Karpas-422 (cell line): Measurements from ENCODE around the gene C1RL. TPM values are rescaled to one million over a fixed set of nuclear protein-coding genes. Genes with fewer than 3 reads are reported as not detected.
"Not testable (repeated sequence)": the region's sequence is repeated elsewhere in the genome, so short reads cannot be mapped to it uniquely, and the experiment has no call there.

Experiments used
- DNase-seq: peaks from one replicate; pipeline ENCODE4 v3.0.0-alpha.2; 2015
- H2AFZ ChIP-seq: fragments of 200-600 bp; sonication (generic); 2 replicates; pipeline ENCODE4 v1.6.1; 2014; ENCODE audit warnings: antibody characterized with exemption, low read length, mixed read lengths
- H3K27ac ChIP-seq: fragments of 200-600 bp; sonication (generic); 2 replicates; pipeline ENCODE4 v1.5.1; 2014; ENCODE audit warnings: mild to moderate bottlenecking, low read length, moderate library complexity
- H3K27me3 ChIP-seq: fragments of 200-600 bp; sonication (generic); 2 replicates; pipeline ENCODE4 v1.6.1; 2014; ENCODE audit warnings: low read length, mixed read lengths
- H3K36me3 ChIP-seq: fragments of 200-600 bp; sonication (generic); 2 replicates; pipeline ENCODE4 v1.6.1; 2014; ENCODE audit warnings: low read length, mixed read lengths; ENCODE audit not compliant: insufficient read depth
- H3K4me1 ChIP-seq: fragments of 200-600 bp; sonication (generic); 2 replicates; pipeline ENCODE4 v1.6.1; 2014; ENCODE audit warnings: mild to moderate bottlenecking, low read length, mixed read lengths
- H3K4me2 ChIP-seq: fragments of 200-600 bp; sonication (generic); 2 replicates; pipeline ENCODE4 v1.6.1; 2014; ENCODE audit warnings: low read length, low read depth, mild to moderate bottlenecking; ENCODE audit not compliant: poor library complexity, severe bottlenecking
- H3K4me3 ChIP-seq: fragments of 200-600 bp; sonication (generic); 2 replicates; pipeline ENCODE4 v1.5.1; 2014; ENCODE audit warnings: mild to moderate bottlenecking, antibody characterized with exemption, low read length, mixed read lengths
- H3K79me2 ChIP-seq: fragments of 200-600 bp; sonication (generic); 2 replicates; pipeline ENCODE4 v1.6.1; 2014; ENCODE audit warnings: mild to moderate bottlenecking, low read length, mixed read lengths
- H3K9ac ChIP-seq: fragments of 200-600 bp; sonication (generic); 2 replicates; pipeline ENCODE4 v1.6.0; 2014; ENCODE audit warnings: low read length
- H3K9me2 ChIP-seq: fragments of 200-600 bp; sonication (generic), shearing (Covaris generic); replicated peaks from 2 replicates; pipeline ENCODE4 v1.6.0; 2014; ENCODE audit warnings: mild to moderate bottlenecking, low read length, moderate library complexity; ENCODE audit not compliant: insufficient read depth
- H3K9me3 ChIP-seq: fragments of 300-700, 200-600 bp; sonication (generic); 2 replicates; pipeline ENCODE4 v1.6.1; 2014; ENCODE audit warnings: low read length, mixed read lengths
- H4K20me1 ChIP-seq: fragments of 200-600 bp; sonication (generic); 2 replicates; pipeline ENCODE4 v1.6.1; 2014; ENCODE audit warnings: mild to moderate bottlenecking, antibody characterized with exemption, low read length, low read depth; ENCODE audit not compliant: insufficient read depth
- total RNA-seq: library from RNA; depleted of rRNA; stranded (reverse); fragments of >200 nt; shearing (Covaris generic); gene quantifications from 2 replicates; pipeline ENCODE4 v1.2.3, GENCODE V29; 2014; ENCODE audit warnings: low replicate concordance

Gene C1RL
- total RNA-seq, 1 experiment from 2014 or later, result 81.5 TPM

DNA sequence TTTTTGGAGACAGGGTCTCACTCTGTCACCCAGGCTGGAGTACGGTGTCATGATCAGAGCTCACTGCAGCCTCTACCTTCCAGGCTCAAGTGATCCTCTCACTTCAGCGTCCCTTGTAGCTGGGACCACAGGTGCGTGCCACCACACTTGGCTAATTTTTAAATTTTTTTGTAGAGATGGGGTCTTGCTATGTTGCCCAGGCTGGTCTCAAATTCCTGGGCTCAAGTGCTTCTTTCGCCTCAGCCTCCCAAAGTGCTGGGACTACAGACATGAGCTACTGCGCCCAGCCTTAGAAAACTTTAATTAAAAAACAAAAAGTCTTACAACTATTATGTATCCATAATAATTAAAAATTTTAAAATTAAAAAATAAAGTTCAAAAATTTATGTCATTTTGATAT is 1.8 kb downstream of the C1RL start:
- not testable (repeated sequence) for H3K9me2 ChIP-seq, H4K20me1 ChIP-seq, DNase-seq, H3K27me3 ChIP-seq, H3K9ac ChIP-seq, H3K9me3 ChIP-seq, H2AFZ ChIP-seq
- Histone ChIP-seq H3K36me3 (peaks cover 13% of the 10 kb centered on the region; the same call in 1 of the 2 replicates), H3K4me3 (peak overlapping the region; percentile 84; the same call in 1 of the 2 replicates), H3K79me2 (peaks cover 39% of the 10 kb centered on the region), H3K27ac (peak overlapping the region; percentile 94), H3K4me1 (peaks cover 62% of the 10 kb centered on the region), H3K4me2 (peak overlapping the region; percentile 84)

DNA sequence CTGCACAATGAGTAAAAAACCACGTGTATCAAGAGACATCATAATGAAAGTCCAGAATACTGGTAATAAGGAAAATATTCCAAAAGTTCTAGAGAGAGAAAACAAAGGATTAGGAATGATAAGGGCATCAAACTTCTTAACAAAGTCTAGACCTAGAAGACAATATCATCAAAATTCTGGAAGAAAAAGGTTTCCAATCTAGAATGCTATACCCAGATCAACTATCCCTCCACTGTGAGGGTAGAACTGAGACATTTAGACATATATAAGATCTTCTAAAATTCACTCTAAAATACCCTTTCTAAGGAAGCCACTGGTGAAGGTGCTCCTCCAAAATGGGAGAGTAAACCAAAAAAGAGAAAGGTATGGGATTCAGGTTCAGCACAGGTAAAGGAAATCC is 2.9 kb downstream of the C1RL start:
- Histone ChIP-seq H3K9me2 (no peaks in the 10 kb centered on the region), H3K9ac (no peak overlapping the region), H3K36me3 (peaks cover 13% of the 10 kb centered on the region; the same call in 1 of the 2 replicates), H3K27ac (peak overlapping the region; percentile 94), H3K27me3 (no peaks in the 10 kb centered on the region), H3K4me1 (peaks cover 71% of the 10 kb centered on the region), H3K79me2 (peaks cover 39% of the 10 kb centered on the region), H3K9me3 (peaks cover 4% of the 10 kb centered on the region; the same call in 1 of the 2 replicates), H4K20me1 (no peaks in the 10 kb centered on the region), H2AFZ (no peak overlapping the region), H3K4me3 (no peak overlapping the region), H3K4me2 (no peak overlapping the region)
- DNase-seq, result no peak

DNA sequence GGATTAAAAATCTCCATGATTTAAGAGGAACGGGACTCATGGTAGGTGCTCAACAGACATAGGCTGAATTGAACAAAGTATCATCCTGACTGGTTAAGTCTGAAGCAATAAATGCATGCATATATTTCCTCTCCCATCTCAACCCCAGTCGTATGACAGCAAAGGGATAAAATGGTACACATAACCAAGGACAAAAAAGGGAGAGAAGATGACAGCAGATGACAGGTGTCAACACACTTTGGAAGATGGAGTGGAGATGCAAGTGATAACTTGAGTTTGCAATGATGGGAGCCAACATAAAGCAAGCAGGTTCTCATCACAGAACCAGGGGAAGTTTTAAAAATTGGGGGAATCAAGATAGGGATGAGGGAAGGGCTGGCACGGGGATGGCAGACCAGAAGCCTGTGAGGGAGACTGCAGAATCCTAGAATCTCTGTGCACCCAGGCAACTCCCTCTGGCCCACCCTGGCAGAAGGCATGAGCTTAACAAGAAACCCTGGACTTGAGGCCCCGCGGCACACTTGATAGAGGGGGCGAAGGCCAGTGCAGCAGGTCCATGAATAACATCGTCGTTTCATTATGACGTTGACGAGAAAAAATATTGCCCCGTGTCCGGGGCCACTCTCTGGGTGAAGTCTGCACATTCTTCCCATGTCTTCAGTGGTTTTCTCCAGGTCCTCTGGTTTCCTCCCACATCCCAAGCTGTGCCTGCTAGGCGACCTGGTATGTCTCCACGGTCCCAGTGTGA is 5.0 kb downstream of the C1RL start:
- H3K27ac ChIP-seq, result peak overlapping the region; percentile 95
- peaks cover 39% of the 10 kb centered on the region for H3K79me2 ChIP-seq
- H3K27me3 ChIP-seq, result no peaks in the 10 kb centered on the region
- H3K4me1 ChIP-seq, result peaks cover 78% of the 10 kb centered on the region
- H3K9ac ChIP-seq, result 0 out of 2 replicates have a peak overlapping the region, but pooled peaks have one; percentile 4
- peaks cover 15% of the 10 kb centered on the region; the same call in 1 of the 2 replicates for H3K36me3 ChIP-seq
- no peak overlapping the region for H3K4me3 ChIP-seq
- DNase-seq, result no peak
- H2AFZ ChIP-seq, result no peak overlapping the region
- no peak overlapping the region for H3K4me2 ChIP-seq
- H3K9me3 ChIP-seq, result peaks cover 4% of the 10 kb centered on the region; the same call in 1 of the 2 replicates
- H3K9me2 ChIP-seq, result no peaks in the 10 kb centered on the region
- H4K20me1 ChIP-seq, result no peaks in the 10 kb centered on the region

DNA sequence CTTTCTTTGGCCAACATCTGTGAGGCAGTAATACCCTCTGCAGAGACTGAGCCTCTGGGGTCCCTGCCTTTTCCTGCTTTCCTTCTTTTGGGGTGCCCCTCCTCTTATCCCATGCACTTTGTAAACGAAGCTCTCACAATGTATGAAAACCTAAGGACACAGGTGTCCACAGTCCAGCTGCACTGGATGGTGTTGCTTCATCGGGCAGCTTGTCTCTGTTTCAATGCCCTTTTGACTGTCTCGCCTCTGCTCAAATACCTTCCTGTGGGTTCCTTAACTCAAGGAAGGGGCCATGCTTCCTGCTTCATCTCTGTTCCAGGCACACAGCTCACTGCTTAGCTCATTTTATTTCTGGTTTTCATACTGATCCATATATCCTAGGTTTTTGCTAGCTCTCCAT is 6.4 kb downstream of the C1RL start:
- H3K4me1 ChIP-seq, result peaks cover 78% of the 10 kb centered on the region
- no peaks in the 10 kb centered on the region for H3K27me3 ChIP-seq
- DNase-seq, result no peak
- no peak overlapping the region for H3K9ac ChIP-seq
- no peak overlapping the region for H3K4me2 ChIP-seq
- H3K9me2 ChIP-seq, result no peaks in the 10 kb centered on the region
- no peak overlapping the region for H3K4me3 ChIP-seq
- no peaks in the 10 kb centered on the region for H4K20me1 ChIP-seq
- H3K27ac ChIP-seq, result peak overlapping the region; percentile 95
- peaks cover 22% of the 10 kb centered on the region for H3K36me3 ChIP-seq
- H3K79me2 ChIP-seq, result peaks cover 35% of the 10 kb centered on the region
- H2AFZ ChIP-seq, result no peak overlapping the region
- peaks cover 4% of the 10 kb centered on the region; the same call in 1 of the 2 replicates for H3K9me3 ChIP-seq

DNA sequence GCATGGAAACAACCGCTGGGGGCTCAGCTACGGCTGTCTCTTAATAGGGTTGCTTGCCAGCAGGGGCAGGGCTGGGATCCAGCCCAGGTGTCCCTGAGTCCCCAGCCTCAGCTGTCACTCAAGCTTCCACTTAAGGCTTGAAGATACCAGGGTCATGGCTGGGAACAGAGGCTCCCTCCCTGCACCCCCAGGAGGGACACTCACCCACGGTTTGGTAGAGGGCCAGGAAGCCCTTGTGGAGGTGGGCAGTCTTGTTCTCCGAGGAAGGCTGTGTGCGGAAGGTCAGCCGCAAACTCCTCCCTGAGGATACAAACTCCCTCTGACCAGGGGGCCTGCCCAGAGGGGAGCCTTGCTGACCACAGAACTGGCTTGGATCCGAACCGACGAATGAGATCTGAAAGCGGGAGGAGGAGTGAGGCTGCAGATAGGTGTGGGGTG is 7.3 kb downstream of the C1RL start:
- H3K27me3 ChIP-seq, result no peaks in the 10 kb centered on the region
- no peak overlapping the region for H3K4me3 ChIP-seq
- H3K36me3 ChIP-seq, result peaks cover 19% of the 10 kb centered on the region
- peaks cover 4% of the 10 kb centered on the region; the same call in 1 of the 2 replicates for H3K9me3 ChIP-seq
- peak overlapping the region; percentile 95 for H3K27ac ChIP-seq
- H2AFZ ChIP-seq, result no peak overlapping the region
- no peaks in the 10 kb centered on the region for H4K20me1 ChIP-seq
- H3K9me2 ChIP-seq, result no peaks in the 10 kb centered on the region
- H3K9ac ChIP-seq, result no peak overlapping the region
- peaks cover 82% of the 10 kb centered on the region for H3K4me1 ChIP-seq
- DNase-seq, result no peak
- peaks cover 28% of the 10 kb centered on the region for H3K79me2 ChIP-seq
- peak overlapping the region; percentile 4 for H3K4me2 ChIP-seq

DNA sequence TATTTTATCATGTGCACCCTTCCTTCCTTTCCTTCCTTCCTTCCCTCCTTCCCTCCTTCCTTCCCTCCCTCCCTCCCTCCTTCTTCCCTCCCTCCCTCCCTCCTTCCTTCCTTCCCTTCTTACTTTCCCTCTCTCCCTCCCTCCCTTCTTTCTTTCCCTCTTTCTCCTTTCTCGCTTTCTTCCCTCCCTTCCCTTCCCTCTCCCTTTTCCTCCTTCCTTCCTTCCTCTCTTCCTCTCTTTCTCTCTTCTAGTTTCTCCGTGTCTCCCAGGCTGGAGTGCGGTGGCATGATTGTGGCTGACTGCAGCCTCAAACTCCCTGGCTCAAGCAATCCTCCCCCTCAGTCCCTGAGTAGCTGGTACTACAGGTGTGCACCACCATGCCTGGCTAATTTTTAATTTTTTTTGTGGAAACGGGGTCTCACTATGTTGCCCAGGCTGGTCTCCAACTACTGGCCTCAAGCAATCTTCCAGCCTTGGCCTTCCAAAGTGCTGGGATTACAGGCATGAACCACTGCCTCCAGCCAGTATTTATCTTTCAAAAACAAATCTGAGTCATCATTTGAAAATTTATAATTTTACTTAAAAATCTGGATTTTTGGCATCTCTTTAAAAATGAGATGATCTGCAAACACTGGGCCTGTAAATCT is 7.8 kb downstream of the C1RL start:
- H3K4me2 ChIP-seq, result peak overlapping the region; percentile 69
- no peak overlapping the region for H2AFZ ChIP-seq
- peak; percentile 38 for DNase-seq
- H3K4me1 ChIP-seq, result peaks cover 86% of the 10 kb centered on the region
- no peaks in the 10 kb centered on the region for H4K20me1 ChIP-seq
- H3K9me3 ChIP-seq, result peaks cover 3% of the 10 kb centered on the region; the same call in 1 of the 2 replicates
- H3K9ac ChIP-seq, result no peak overlapping the region
- H3K9me2 ChIP-seq, result no peaks in the 10 kb centered on the region
- no peak overlapping the region for H3K4me3 ChIP-seq
- H3K79me2 ChIP-seq, result peaks cover 23% of the 10 kb centered on the region
- H3K36me3 ChIP-seq, result peaks cover 13% of the 10 kb centered on the region
- H3K27ac ChIP-seq, result peak overlapping the region; percentile 95
- H3K27me3 ChIP-seq, result no peaks in the 10 kb centered on the region

DNA sequence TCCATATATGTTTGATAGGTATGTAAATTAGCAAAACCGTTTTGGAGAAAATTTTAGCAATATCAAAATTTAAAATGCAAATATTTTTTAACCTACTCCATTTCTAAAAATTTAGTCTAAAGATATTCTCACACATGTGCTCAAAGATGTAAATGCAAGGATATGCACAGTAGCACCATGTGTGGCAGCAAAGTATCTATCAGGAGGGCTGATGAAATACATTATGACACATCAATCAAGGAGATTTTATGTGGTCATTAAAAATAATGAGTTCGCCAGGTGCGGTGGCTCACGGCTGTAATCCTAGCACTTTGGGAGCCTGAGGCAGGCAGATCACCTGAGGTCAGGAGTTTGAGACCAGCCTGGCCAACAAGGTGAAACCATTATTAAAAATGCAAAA is 8.8 kb downstream of the C1RL start:
- H3K36me3 ChIP-seq, result peaks cover 9% of the 10 kb centered on the region
- peak overlapping the region; percentile 65; the same call in 1 of the 2 replicates for H3K9ac ChIP-seq
- DNase-seq, result peak; percentile 89
- H3K4me3 ChIP-seq, result peak overlapping the region; percentile 49; the same call in 1 of the 2 replicates
- H3K79me2 ChIP-seq, result peaks cover 14% of the 10 kb centered on the region; the same call in 1 of the 2 replicates
- peak overlapping the region; percentile 69 for H3K4me2 ChIP-seq
- peak overlapping the region; percentile 95 for H3K27ac ChIP-seq
- H2AFZ ChIP-seq, result no peak overlapping the region
- H4K20me1 ChIP-seq, result no peaks in the 10 kb centered on the region
- H3K27me3 ChIP-seq, result no peaks in the 10 kb centered on the region
- no peaks in the 10 kb centered on the region for H3K9me2 ChIP-seq
- no peaks in the 10 kb centered on the region for H3K9me3 ChIP-seq
- H3K4me1 ChIP-seq, result peaks cover 88% of the 10 kb centered on the region
